HCEC 1CT (cell line): ENCODE data around the gene GUSB.
"Not testable (repeated sequence)": the region's sequence is repeated elsewhere in the genome, so short reads cannot be mapped to it uniquely, and the experiment has no call there.

ENCODE experiments used
- DNase-seq: peaks from one replicate; pipeline ENCODE4 v3.0.0-alpha.2; 2017

GUSB gene

GRCh38 chr7:65981965-65982792 is at the start of gene GUSB:
Gene GUSB (minus strand): TSS chr7:65982213. CDS start chr7:65982183, 30 bp downstream.
- DNase-seq = peak; percentile 85

- not testable (repeated sequence) for DNase-seq
Observed at GRCh38 chr7:66028342-66028741, 46.3 kb upstream of the GUSB start.

GRCh38 chr7:66016131-66016461 is 34.1 kb upstream of the GUSB start:
- no peak for DNase-seq

GRCh38 chr7:66015440-66016130 is 33.6 kb upstream of the GUSB start:
- no peak for DNase-seq

GRCh38 chr7:66013938-66014337 is 31.9 kb upstream of the GUSB start:
- DNase-seq = peak; percentile 74

GRCh38 chr7:66007232-66007631 is 25.2 kb upstream of the GUSB start:
- no peak for DNase-seq

- DNase-seq = not testable (repeated sequence)
Observed at GRCh38 chr7:66005115-66005671, 23.2 kb upstream of the GUSB start.

GRCh38 chr7:66000823-66001417 is 18.9 kb upstream of the GUSB start:
- not testable (repeated sequence) for DNase-seq

- not testable (repeated sequence) for DNase-seq
Observed at GRCh38 chr7:65994984-65995383, 13.0 kb upstream of the GUSB start.

GRCh38 chr7:65992526-65992925 is 10.5 kb upstream of the GUSB start:
- DNase-seq = no peak

- DNase-seq = not testable (repeated sequence)
Observed at GRCh38 chr7:65991829-65992228, 9.8 kb upstream of the GUSB start.

- no peak for DNase-seq
Observed at GRCh38 chr7:65989694-65990080, 7.7 kb upstream of the GUSB start.

GRCh38 chr7:65988503-65988902 is 6.5 kb upstream of the GUSB start:
- not testable (repeated sequence) for DNase-seq

- no peak for DNase-seq
Observed at GRCh38 chr7:65988084-65988483, 6.1 kb upstream of the GUSB start.

- no peak for DNase-seq
Observed at GRCh38 chr7:65983965-65984658, 2.1 kb upstream of the GUSB start.

GRCh38 chr7:65980478-65981250 is 1.3 kb downstream of the GUSB start:
- DNase-seq = no peak

GRCh38 chr7:65979583-65980477 is 2.2 kb downstream of the GUSB start:
- no peak for DNase-seq

GRCh38 chr7:65978891-65979582 is 3.0 kb downstream of the GUSB start:
- DNase-seq = no peak

GRCh38 chr7:65976659-65977196 is 5.3 kb downstream of the GUSB start:
- no peak for DNase-seq

- no peak for DNase-seq
Observed at GRCh38 chr7:65975814-65976445, 6.1 kb downstream of the GUSB start.
